DMS153 (cell line): ENCODE data around the gene ITFG2.

ENCODE experiments used
- DNase-seq: peaks from one replicate; lab custom pipeline; 2025; lab: John Stamatoyannopoulos, UW

ITFG2 gene

DNA sequence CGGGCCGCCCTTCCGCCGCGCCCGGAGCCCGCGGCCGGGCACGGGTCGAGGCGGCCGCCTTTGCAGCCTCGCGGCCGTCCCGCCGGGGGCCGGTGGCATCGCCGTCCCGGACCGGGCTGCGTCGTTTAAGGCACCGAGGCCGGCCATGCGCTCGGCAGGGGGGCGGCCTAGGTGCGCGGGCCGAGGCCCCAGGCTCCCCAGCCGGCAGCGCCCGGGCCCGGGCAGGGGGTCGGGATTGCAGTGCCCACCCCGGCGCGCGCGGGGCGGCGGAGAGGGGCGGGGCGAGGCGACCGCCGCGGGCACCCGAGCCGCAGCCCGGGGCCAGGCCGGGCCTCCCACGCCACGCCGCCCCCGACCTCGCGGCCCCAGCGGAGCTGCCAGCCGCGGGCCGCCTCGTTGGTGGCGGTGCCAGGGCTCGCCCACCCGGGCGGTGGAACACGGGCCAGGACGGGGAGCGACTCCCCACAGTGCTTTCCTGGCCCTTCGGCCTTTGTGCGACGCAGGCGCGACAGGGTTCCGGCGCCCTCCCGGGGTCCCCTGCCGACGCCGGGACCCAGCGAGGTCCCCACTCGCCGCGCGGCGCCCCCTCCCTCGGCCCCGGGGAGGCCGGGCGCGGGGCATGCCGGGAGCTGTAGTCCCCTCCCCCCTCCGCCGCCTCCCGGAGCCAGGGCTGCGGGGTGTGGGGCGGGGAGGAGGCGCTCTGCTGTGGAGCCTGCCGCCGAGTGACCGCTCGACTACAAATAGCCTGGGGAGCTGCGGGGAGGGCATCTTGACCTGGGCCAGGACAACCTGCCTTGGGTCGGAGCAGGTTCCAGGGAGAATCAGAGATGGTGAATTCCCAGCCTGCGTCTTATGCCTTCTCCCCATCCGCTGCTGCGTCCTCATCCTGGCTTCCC, 16.9 kb upstream of the ITFG2 start:
- DNase-seq = peak; percentile 8

DNA sequence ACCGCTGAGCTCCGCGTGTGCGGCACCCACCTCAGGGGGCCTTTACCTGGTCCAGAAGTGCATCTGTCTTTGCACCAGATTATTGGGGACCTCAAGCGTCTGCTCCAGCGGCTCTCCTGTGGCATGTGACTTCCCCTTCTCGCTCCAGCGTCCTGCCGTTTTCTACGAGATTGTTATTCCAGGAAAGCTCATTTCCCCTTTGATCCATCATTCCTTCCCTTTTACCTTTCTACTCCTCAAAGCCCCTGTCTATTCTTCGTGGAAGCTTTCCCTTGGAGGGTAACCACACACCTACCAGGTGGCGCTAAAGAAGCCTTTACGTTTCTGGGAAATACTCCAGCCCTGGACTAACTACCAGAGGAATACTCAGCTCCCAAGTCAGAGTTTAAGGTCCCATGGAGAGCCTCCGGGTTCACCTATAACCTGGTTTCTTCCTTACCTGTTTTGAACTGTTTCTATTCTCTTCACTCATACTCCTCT, 16.2 kb upstream of the ITFG2 start:
- no peak for DNase-seq

DNA sequence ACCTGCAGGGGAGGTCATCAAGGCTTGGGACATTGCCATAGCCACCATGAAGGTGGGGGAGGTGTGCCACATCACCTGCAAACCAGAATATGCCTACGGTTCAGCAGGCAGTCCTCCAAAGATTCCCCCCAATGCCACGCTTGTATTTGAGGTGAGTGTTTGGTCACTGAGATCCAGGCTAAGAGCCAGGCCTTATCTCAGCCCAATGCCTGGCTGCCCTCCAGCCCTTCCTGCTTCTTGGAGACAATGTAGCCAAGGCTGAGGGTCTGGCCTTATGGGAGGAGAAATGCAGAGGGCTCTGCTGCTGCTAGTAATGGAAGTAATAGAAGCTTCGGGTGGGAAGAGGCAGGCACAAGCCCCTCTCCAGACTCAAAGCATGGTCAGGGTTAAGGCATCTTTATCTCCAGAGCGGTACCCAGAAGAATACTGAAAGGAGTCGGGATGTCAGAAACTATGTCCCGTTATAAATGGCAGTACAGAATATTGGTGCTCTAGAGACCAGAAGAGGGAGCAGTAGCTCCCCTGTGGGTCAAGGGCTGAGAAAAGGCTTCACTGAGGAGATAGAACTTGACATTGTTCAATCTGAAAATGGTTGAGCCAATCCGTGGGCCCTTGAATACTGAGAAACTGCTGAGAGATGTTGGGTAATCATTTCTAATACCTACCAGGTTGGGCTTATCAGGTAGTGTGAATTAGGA, 14.6 kb upstream of the ITFG2 start:
- no peak for DNase-seq

DNA sequence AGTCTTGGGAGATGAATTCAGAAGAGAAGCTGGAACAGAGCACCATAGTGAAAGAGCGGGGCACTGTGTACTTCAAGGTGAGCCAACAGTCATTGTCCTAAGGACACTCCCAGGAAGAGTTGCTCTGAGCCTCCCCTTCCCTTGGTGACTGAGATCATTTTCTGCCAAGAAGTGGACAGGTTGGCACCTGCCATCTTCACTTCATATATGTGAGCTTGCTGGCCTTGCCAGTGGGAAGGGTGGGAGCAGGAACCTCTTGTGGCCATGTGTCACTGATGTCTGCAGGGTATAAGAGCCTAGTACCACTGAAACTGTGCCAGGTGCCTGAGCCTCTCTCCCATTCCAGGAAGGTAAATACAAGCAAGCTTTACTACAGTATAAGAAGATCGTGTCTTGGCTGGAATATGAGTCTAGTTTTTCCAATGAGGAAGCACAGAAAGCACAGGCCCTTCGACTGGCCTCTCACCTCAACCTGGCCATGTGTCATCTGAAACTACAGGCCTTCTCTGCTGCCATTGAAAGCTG, 12.4 kb upstream of the ITFG2 start:
- DNase-seq = no peak

DNA sequence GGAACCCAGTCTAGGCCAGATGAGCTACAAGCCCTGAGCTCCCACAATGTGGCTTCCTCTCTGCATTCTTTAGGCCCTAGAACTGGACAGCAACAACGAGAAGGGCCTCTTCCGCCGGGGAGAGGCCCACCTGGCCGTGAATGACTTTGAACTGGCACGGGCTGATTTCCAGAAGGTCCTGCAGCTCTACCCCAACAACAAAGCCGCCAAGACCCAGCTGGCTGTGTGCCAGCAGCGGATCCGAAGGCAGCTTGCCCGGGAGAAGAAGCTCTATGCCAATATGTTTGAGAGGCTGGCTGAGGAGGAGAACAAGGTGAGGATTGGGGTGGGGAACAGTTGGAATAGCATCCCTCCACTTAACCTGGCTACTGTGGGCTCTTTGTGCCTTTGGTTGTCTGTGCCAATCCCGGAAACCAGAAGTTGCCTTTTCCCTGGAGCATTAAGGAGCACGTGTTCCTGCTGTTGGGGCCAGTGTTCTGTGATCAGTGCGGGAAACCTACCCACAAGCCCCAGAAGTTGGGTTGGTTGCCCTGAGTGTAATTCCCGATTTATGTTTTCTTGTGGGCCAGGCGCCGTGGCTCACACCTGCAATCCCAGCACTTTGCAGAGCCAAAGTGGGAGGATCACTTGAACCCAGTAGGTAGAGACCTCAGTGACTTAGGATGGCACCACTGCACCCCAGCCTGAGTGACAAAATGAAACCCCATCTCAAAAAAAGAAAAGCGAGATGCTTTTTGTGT, 11.3 kb upstream of the ITFG2 start:
- DNase-seq = no peak

DNA sequence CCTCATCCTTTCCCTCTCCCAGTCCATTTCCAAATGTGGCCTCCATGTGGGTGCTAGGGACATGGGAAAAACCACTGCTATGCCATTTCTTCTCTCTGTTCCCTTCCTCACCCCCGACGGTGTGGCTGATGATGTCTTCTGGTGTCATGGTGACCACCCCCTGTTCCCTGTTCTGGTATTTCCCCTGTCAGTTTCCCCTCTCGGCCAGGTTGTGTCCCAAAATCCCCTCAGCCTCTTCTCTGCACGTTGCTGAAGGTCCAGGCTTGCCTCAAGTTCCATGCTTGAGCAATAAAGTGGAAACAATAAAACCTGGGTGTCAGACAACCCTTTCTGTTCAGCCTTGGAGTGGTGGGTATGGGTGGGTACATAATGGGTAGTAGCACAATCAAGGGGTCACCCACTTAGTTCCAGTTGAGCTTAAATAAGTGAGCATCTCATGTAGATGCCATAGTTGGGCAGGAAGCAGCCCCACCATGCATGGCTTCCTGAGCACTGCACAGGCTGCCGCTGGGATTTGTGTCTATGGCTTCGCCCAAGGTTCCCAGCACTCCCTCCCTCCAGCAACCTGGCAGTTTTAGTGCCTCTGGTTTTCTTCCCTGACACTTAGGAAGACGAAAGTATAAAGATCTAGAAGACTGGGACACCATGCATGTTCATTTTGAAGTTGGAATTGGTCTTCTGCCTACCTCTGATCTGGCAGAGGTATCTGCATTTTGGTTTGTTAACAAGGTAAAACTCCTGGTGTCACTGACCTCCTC, 8.7 kb upstream of the ITFG2 start:
- DNase-seq = no peak

DNA sequence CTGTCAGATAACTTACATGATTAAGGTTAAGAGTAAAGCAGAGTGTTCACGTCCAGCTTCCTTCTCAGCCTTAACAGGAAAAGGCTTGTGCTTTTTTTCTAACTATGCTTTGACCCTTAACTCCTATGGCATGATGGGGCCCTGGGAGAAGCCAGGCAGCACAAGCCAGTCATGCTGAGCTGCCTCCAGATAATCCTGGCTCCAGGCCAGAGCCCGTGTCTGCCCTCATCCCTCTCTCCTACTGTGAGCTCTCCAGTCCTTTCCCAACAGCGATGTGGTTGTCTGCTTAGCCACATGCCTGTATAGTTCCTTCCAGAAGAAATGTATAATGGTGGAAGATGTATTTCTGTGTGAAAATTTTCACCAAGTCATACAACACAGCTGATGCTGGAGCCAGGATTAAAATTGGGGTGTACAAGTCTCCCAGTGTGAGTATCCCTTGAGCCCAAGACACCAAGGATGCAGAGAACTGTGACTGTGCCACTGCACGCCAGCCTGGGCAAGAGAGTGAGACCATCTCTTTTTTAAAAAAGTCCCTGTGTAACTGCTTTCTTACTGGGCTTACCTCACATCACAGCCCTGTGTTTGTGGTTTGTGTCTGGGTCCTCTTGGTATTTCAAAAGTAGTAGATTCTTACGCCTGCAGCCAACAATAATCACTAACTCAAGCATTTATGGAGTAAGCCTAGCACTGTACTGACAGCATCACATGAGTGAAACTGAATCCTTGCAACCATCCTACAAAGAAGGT, 7.9 kb upstream of the ITFG2 start:
- no peak for DNase-seq

DNA sequence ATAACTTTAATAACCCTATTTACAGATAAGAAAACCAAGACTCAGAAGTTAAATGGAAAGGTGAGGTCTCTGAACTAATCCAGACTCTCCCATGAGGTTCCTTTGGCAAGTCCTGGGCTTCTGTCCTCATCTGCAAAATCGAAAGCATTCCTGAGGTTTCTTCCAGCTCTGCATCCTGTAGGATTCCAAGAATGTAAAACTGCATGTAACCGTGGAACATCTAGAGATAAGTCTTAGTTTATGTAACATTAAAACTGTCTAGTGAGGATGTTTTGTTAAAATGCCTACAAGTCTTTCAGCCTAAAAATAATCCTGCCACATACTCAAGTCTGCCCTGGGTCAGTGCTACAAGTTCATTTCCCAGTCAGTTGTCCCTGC, 7.3 kb upstream of the ITFG2 start:
- DNase-seq = no peak

DNA sequence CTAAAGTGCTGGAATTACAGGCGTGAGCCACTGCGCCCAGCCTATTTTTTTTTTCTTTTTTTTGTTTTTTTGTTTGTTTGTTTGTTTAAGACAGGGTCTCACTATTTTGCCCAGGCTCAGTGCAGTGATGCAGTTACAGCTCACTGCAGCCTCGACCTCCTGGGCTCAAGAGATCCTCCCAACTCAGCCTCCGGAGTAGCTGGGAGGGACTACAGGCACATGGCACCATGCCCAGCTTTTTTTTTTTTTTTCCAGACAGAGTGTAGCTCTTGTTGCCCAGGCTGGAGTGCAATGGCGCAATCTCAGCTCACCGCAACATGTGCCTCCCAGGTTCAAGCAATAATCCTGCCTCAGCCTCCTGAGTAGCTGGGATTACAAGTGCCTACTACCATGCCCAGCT, 5.8 kb upstream of the ITFG2 start:
- DNase-seq = no peak

DNA sequence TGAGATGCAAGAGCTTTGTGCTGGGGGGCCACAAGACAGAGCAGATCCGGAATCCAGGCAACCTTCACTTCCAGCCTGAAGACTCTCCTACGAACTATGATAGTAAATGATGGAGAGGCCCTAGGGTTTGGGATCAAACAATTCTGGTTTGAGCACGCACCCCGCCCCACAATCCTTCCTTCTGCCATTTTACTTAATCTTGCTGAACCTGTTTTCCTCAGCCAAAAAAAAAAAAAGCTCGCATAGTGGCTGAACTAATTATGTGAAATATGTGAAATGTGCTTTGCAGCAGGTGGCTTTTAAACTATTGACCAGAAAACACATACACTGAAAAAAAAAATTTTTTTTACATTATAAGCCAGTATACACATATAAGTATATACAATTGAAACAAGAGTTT, 667 bp upstream of the ITFG2 start:
- no peak for DNase-seq

DNA sequence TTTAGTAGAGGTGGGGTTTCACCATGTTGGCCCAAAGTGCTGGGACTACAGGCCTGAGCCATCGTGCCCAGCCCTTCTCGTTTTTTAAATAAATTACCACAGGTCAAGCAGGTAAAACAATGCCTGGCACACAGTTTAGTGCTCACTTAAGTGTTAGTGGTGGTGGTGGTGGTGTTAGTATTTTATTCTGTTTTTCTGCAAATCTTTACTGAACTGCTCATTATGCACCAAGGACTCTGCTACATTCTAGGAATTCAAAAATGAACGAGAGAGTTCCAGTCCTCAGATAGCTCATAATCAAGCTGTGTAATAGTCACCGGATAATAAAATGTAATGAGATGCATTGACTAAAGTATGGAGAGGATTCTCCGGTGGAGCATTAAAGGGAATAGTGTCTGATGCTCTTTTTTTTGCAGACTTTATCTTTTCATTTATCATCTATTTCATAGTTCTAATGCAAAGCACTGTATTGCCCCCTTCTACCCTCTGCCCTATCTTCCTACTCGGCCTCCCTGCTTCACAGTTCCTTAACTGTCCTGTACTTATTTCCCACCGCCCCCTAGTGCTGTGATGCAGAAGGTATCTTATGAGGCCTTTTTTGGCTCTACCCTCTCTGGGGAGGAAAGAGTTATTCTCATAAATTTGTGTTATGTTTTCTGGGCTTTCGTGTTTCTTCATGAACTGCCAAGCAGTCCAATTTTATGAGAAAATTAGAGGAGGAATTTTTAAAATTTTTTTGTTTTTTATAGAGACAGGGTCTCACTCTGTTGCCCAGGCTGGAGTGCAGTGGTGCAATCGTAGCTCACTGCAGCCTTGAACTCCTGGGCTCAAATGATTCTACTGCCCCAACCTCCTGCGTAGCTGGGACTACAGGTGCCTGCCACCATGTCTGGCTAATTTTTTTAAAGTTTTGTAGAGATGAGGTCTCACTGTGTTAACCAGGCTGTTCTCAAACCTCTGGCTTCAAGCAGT, 1.0 kb downstream of the ITFG2 start:
- peak; percentile 53 for DNase-seq

DNA sequence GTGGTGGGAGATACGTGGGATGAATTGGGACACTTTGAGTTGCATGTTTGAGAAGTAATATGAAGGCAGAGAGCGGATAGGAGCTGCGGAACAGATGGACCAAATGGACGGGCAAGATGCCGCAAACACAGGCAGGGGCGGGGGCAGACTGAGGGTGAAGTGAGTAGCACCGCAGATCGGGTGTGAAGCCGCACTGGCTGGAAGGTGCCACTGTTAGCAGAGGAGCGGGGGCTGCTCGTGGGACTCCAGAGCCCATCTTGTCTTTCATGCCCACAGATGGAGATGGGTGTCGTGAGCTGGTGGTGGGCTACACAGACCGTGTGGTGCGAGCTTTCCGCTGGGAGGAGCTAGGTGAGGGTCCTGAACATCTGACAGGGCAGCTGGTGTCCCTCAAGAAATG, 7.3 kb downstream of the ITFG2 start:
- no peak for DNase-seq

DNA sequence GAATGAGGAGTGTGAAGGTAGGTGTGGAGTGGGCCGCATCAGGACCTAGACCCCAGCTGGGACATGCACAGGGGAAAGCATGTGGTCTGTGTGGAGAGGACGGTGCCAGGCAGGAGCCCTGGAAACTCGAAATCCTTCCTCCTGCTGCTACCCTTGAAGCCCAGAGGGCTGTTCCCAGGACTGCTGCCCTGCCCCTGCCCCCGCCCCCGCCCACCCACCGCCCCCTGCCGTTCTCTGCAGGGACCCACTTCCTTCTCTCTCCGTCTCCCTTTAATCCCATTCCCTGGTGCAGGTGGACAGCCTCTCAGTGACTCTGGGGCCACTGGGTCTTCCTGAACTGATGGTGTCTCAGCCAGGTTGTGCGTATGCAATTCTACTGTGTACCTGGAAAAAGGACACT, 8.0 kb downstream of the ITFG2 start:
- DNase-seq = no peak

DNA sequence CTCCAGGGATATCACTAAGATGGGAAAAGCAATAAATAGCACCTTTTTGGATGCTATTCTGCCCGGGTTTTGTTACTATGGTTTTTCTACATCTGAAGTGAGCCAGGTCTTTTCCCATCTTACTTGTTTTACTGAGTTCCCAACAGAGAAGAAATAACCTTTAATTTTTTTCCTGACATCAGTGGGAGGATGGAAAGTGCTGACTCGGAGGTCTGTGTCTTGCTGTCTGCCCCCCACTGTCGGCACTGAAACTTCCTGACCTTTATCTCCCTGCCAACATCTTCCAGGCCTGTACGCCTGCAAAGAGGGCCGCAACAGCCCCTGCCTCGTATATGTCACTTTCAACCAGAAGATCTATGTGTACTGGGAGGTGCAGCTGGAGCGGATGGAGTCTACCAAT, 11.0 kb downstream of the ITFG2 start:
- DNase-seq = no peak

DNA sequence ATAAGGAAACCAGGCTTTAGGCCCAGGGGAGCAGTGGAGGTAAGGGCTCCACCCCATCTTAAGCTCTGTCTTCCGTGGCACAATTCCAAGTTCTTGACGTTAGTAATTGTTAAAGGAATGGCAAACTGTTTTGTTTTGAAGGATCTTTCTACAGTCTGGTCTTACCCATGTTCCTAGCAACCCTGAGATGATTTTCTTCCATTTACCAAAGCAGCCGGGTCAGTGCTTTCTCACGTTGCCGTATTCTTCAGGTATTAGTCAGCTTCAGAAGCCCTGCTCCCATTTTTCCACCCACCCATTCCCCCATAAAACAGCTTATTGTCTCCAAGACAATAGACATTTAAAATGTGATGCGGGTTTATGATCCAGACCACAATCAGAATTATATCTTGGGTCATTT, 12.1 kb downstream of the ITFG2 start:
- DNase-seq = no peak

DNA sequence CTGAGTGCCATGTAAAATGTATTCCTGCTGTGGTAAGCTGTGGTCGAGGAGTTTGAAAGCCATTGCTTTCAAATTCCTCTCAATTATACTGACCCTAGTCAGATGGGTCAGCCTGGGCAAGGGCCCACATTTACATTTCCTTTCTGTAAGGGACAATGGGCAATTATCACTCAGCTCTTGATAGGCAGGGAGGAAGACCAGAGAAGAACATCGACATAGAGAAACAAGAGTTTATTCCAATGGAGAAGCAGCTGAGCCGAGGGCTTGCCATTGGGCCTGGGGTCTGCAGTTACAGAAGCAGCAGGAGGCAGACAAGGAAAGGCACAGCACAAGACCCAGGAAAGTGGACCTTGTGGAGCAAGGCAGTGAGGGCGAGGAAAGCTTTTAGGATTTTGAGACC, 12.7 kb downstream of the ITFG2 start:
- no peak for DNase-seq

DNA sequence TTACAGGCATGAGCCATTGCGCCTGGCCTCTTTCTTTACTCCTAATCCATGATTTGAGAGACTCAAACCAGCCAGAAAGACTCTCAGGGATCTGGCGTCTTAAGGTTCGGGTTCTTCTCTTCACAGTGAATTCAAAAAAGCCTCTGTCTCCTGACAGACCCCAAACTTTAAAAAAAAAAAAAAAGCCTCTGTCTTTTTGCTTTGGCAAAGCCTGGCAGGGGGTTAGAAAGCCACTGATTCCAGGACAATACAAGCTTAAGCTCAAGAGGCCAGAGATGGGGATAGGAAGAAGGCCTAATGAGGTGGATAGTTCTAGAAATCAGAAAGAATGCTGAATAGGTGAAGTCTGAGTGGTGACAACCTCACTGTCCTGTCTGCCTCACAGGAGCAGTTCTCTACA, 13.6 kb downstream of the ITFG2 start:
- no peak for DNase-seq

DNA sequence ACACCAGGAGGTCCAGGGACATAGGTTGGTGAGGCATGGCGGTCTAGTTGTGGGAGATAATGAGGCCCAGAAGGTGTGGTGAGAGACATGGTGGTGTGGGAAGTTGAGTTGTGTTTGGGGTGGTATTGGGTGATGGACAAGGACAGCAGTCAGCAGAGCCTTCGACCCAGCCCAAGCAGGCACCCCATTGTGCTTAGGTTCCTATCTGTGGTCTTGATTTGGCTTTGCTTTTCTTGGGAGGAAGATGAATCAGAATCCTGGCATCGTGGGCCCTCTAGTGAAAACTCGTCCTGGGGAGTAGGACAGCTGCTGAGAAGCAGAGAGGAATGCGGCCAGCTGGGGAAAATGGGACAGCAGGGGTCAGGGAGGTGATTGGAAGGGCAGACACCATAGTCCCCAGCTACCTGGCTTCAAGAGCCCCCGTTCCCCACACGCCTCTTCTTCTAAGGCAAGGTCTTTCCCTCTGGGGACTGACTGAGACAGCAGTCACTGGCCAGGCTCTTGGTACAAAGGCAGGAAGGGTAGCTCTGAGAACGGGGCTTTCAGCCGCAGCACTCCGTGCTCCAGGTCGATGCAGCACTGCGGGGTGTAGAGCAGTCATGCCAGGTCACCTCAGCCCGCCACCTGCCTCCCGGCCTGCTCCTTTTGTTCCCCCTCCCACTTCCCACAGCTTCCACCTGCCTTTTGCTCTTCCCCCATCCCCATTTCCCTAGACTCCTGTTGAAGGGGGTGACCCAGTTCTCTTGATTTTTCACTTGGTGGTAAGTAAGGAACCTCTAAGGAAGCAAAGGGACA, 14.4 kb downstream of the ITFG2 start:
- DNase-seq = no peak

DNA sequence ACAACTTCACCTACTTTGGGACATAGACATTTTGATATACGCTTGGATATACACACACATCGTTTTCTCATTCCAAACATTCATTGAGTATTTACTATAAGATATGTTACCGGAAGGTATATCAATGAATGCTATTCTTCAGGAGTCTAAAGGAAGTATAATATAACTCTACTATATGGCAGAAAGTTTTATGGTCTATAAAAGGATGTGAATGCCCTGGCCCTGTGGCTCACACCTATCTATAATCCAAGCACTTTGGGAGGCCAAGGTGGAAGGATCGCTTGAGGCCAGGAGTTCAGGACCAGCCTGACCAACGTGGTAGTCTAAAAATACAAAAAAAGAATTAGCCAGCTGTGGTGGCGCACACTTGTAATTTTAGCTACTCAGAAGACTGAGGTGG, 16.8 kb downstream of the ITFG2 start:
- DNase-seq = no peak
